Nephron progenitor cell (in vitro differentiated cells): Measurements from ENCODE around the gene USP35.

Source experiments
- DNase-seq: peaks from one replicate; pipeline ENCODE4 v3.0.0; 2021
- H3K27ac Mint-ChIP-seq: 2 replicates; pipeline ENCODE4 v1.8.0; 2021; ENCODE audit warnings: mild to moderate bottlenecking, moderate library complexity, mixed read lengths
- H3K27me3 Mint-ChIP-seq: 2 replicates; pipeline ENCODE4 v1.8.0; 2021; ENCODE audit warnings: mild to moderate bottlenecking, low read depth, mixed read lengths; ENCODE audit not compliant: poor library complexity
- H3K36me3 Mint-ChIP-seq: 2 replicates; pipeline ENCODE4 v1.8.0; 2021; ENCODE audit warnings: low read depth, mixed read lengths
- H3K4me1 Mint-ChIP-seq: 2 replicates; pipeline ENCODE4 v1.8.0; 2021; ENCODE audit warnings: mixed read lengths
- H3K4me3 Mint-ChIP-seq: 2 replicates; pipeline ENCODE4 v1.8.0; 2021; ENCODE audit warnings: mild to moderate bottlenecking, moderate library complexity, mixed read lengths
- H3K9me3 Mint-ChIP-seq: 2 replicates; pipeline ENCODE4 v1.8.0; 2021; ENCODE audit warnings: mild to moderate bottlenecking, moderate library complexity, mixed read lengths
- TF ChIP-seq, protein P1 (sequence below): fragments of 200-600 bp; sonication (generic); IDR thresholded peaks from 2 replicates; pipeline ENCODE4 v1.5.0; 2021; ENCODE audit warnings: antibody characterized with exemption

The USP35 gene

GRCh38 chr11:78192223-78192719 lies 3.6 kb downstream of the USP35 start:
- H3K27ac Mint-ChIP-seq = no peak overlapping the region

GRCh38 chr11:78192911-78193351 lies 4.2 kb downstream of the USP35 start:
- TF ChIP-seq, protein P1, sequence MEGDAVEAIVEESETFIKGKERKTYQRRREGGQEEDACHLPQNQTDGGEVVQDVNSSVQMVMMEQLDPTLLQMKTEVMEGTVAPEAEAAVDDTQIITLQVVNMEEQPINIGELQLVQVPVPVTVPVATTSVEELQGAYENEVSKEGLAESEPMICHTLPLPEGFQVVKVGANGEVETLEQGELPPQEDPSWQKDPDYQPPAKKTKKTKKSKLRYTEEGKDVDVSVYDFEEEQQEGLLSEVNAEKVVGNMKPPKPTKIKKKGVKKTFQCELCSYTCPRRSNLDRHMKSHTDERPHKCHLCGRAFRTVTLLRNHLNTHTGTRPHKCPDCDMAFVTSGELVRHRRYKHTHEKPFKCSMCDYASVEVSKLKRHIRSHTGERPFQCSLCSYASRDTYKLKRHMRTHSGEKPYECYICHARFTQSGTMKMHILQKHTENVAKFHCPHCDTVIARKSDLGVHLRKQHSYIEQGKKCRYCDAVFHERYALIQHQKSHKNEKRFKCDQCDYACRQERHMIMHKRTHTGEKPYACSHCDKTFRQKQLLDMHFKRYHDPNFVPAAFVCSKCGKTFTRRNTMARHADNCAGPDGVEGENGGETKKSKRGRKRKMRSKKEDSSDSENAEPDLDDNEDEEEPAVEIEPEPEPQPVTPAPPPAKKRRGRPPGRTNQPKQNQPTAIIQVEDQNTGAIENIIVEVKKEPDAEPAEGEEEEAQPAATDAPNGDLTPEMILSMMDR = no peak
- Mint-ChIP-seq H3K27me3 (peaks cover 7% of the 10 kb centered on the region), H3K4me1 (peaks cover 53% of the 10 kb centered on the region), H3K9me3 (no peaks in the 10 kb centered on the region), H3K4me3 (no peak overlapping the region), H3K27ac (peak overlapping the region; percentile 39), H3K36me3 (no peaks in the 10 kb centered on the region)
- no peak for DNase-seq

More at GRCh38 chr11:78192223-78192719, 3.6 kb downstream of the USP35 start:
- no peaks in the 10 kb centered on the region for H3K36me3 Mint-ChIP-seq
- TF ChIP-seq, protein P1 = no peak
- H3K4me3 Mint-ChIP-seq = no peak overlapping the region
- H3K4me1 Mint-ChIP-seq = peaks cover 59% of the 10 kb centered on the region
- H3K27me3 Mint-ChIP-seq = peaks cover 9% of the 10 kb centered on the region
- no peaks in the 10 kb centered on the region for H3K9me3 Mint-ChIP-seq
- no peak for DNase-seq

DNA sequence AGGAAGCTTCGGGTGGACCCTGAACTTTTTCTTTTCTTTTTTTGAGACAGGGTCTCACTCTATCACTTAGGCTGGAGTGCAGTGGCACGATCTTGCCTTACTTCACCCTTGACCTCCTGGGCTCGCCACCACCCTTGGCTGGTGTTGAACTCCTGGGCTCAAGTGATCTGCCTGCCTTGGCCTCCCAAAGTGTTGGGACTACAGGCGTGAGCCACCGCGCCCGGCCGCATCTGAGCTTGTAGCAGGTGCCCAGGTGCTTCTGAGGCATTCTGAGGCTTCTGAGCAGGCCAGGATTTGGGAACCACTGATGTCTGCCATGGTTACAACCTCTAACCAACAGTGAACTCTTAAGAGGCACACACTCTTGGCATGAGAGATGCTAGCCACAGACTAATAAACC lies 5.1 kb downstream of the USP35 start:
- no peak overlapping the region for H3K27ac Mint-ChIP-seq
- no peak for DNase-seq
- peaks cover 50% of the 10 kb centered on the region for H3K4me1 Mint-ChIP-seq
- H3K9me3 Mint-ChIP-seq = no peaks in the 10 kb centered on the region
- H3K27me3 Mint-ChIP-seq = peaks cover 7% of the 10 kb centered on the region
- no peak overlapping the region for H3K4me3 Mint-ChIP-seq
- no peaks in the 10 kb centered on the region for H3K36me3 Mint-ChIP-seq
- TF ChIP-seq, protein P1 = no peak

GRCh38 chr11:78194490-78194889 lies 5.8 kb downstream of the USP35 start:
- TF ChIP-seq, protein P1 = no peak
- H3K27me3 Mint-ChIP-seq = peaks cover 7% of the 10 kb centered on the region
- no peak overlapping the region for H3K4me3 Mint-ChIP-seq
- no peak for DNase-seq
- no peak overlapping the region for H3K27ac Mint-ChIP-seq
- peaks cover 48% of the 10 kb centered on the region for H3K4me1 Mint-ChIP-seq
- H3K36me3 Mint-ChIP-seq = no peaks in the 10 kb centered on the region
- no peaks in the 10 kb centered on the region for H3K9me3 Mint-ChIP-seq

- no peaks in the 10 kb centered on the region for H3K36me3 Mint-ChIP-seq
- H3K4me3 Mint-ChIP-seq = no peak overlapping the region
- peak overlapping the region; percentile 64 for H3K27ac Mint-ChIP-seq
- TF ChIP-seq, protein P1 = no peak
- H3K27me3 Mint-ChIP-seq = peaks cover 6% of the 10 kb centered on the region
- no peak for DNase-seq
- H3K4me1 Mint-ChIP-seq = peaks cover 36% of the 10 kb centered on the region
- H3K9me3 Mint-ChIP-seq = no peaks in the 10 kb centered on the region
These were observed 7.3 kb downstream of the USP35 start for GRCh38 chr11:78195917-78196560.

- TF ChIP-seq, protein P1 = no peak
- H3K4me1 Mint-ChIP-seq = peaks cover 33% of the 10 kb centered on the region
- no peak for DNase-seq
- H3K27ac Mint-ChIP-seq = no peak overlapping the region
- H3K4me3 Mint-ChIP-seq = no peak overlapping the region
- peaks cover 1% of the 10 kb centered on the region for H3K36me3 Mint-ChIP-seq
- no peaks in the 10 kb centered on the region for H3K9me3 Mint-ChIP-seq
- H3K27me3 Mint-ChIP-seq = peaks cover 3% of the 10 kb centered on the region
These were observed 8.0 kb downstream of the USP35 start for GRCh38 chr11:78196661-78197091.
